C4-2B (cell line): Measurements from ENCODE around the gene CCDC54.

ENCODE experiments used
- H3K27ac ChIP-seq: fragments of 450-650 bp; 2 replicates; pipeline ENCODE4 v1.5.1; 2017
- ZFX ChIP-seq: fragments of 450-650 bp; IDR thresholded peaks from 2 replicates; pipeline ENCODE4 v1.6.1; 2017
- TF ChIP-seq, protein P1 (sequence below): fragments of 450-650 bp; conservative IDR thresholded peaks from 2 replicates; pipeline ENCODE4 v1.5.1; 2017; ENCODE audit warnings: mild to moderate bottlenecking

CCDC54 gene

DNA sequence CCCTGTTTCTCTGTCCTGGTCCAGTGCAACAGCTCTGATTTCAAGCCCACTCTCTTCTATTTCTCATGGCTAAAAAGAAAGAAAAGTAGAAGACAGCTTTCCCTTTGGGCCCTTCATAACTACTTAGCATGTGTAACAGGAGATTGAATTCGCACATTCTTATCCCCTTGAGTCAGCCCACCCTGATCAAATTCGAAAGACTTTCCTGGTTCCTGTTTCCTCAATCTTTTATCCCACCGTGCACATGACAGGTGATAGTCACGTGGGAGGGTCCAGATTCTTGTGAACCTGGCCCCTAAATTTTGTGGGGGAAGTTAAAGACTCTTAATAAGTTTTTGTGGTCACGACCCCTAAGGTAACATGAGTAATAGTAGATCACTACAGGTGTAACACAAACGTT lies 4.7 kb upstream of the CCDC54 start:
- TF ChIP-seq, protein P1, sequence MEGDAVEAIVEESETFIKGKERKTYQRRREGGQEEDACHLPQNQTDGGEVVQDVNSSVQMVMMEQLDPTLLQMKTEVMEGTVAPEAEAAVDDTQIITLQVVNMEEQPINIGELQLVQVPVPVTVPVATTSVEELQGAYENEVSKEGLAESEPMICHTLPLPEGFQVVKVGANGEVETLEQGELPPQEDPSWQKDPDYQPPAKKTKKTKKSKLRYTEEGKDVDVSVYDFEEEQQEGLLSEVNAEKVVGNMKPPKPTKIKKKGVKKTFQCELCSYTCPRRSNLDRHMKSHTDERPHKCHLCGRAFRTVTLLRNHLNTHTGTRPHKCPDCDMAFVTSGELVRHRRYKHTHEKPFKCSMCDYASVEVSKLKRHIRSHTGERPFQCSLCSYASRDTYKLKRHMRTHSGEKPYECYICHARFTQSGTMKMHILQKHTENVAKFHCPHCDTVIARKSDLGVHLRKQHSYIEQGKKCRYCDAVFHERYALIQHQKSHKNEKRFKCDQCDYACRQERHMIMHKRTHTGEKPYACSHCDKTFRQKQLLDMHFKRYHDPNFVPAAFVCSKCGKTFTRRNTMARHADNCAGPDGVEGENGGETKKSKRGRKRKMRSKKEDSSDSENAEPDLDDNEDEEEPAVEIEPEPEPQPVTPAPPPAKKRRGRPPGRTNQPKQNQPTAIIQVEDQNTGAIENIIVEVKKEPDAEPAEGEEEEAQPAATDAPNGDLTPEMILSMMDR = no peak
- TF ChIP-seq ZFX = no peak
- no peak overlapping the region for H3K27ac ChIP-seq

DNA sequence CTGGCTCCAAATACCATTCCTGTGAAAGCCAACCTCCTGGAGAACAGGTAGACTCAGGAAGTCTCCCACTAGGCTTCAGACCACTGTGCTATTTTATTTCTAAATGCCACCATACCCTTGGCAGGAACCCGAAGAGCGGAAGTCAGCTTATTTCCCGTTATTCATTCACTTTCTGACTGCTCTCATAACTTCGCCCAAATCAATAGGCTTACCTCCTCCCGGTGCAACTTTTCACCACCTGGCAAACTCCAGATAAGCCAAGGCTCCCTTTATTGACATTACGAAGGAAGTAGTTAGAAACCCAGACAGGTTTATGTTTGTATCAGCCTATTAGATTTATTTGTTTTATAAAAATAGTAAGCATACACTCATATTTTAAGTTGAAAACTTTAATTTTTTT lies 3.3 kb upstream of the CCDC54 start:
- H3K27ac ChIP-seq = no peak overlapping the region
- TF ChIP-seq, protein P1 = no peak
- no peak for TF ChIP-seq ZFX

DNA sequence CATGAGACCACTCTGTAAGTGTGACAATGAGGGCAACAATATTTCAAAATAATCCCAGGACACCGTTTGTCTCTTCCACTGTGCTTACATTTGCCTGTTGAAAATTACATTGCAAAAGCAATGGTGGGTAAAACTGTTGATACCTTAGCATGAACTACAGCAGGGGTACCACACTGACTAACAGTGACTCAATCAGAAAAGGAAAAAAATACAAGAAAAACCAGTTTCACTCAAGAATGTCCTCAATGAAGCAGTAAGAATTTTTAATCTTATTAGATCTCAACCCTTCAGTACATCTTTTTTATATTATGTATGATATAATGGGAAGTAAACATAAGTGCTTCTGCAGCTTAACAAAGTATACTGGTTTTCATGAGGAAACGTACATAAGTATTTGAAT lies 1.6 kb upstream of the CCDC54 start:
- H3K27ac ChIP-seq = no peak overlapping the region
- TF ChIP-seq ZFX = no peak
- TF ChIP-seq, protein P1 = no peak

DNA sequence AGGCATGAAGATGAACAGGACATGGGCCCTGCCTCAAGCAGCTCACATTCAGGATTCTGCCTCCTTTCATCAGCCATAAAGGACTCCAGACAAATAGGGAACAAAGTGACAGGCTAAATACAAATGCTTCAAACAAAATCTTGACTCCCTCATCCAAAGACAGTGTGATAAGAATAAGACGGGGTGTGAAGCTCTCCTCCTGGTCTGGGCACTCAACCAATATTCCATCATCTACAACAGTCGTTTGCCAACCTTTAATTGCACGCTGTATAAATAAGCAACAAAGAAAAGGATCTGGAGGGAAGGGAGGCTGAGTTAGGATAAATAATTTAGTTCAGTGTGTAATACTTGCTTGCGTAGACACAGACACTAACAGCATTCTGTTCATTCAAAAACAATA lies 5.4 kb downstream of the CCDC54 start:
- TF ChIP-seq ZFX = no peak
- TF ChIP-seq, protein P1 = no peak
- no peak overlapping the region for H3K27ac ChIP-seq

DNA sequence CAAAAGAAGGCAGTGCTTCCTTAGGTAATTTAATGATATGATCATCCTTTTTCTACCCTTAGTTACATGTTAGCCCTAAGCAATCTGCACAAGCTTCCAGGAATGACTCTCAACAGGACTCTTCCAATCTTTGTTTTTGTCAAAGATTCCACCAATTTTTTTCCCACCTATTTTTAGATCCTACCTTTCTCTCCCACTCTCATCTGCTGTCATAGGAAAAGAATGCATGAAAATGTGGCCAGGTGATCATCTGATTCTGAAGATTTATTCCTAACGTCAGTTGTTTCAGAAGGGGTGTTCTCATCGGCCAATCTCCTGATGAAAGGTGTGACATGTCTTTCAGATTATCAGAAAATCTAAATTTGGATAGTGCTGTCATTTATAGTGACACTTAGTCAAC lies 7.2 kb downstream of the CCDC54 start:
- no peak for TF ChIP-seq ZFX
- TF ChIP-seq, protein P1 = no peak
- no peak overlapping the region for H3K27ac ChIP-seq

DNA sequence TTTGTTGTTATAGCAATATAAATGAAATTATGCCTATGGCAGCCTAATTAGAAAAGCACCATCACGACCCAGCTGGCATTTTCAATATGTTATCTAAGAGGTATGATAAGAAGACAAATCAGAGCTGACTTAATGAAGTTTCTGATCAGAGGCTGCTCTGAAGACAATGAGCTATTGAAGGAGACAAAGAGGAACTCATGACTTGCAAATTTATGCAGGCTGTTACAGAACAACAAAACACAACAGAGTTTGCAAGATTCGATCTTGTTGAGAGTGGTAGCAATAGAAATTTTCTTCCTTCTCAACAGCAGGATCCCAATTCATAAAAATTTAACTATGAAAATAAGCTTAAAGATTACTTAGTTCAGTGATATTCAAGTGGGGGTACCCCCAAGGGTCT lies 7.7 kb downstream of the CCDC54 start:
- H3K27ac ChIP-seq = no peak overlapping the region
- TF ChIP-seq ZFX = no peak
- TF ChIP-seq, protein P1 = no peak

DNA sequence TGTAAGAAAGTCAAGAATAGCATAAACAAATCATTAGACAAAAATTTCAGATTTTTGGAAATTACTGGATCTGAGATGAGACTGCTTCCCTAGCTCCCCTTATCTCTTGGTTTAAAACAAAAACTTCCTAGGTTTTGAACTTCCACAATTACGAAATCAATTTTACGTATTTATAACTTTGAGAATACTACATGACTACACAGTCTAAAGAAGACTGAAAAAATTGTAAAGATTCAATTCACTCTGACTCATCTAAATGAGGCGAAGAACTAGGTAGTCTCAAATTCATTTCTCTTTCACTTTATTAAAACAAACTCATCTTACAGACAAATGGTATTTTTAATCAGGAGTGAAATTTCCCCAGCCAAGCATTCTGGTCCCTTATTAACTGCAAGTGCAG lies 10.3 kb downstream of the CCDC54 start:
- no peak for TF ChIP-seq ZFX
- TF ChIP-seq, protein P1 = no peak
- H3K27ac ChIP-seq = no peak overlapping the region
